ENCODE results near the gene R3HDM2. TPM values are rescaled to one million over a fixed set of nuclear protein-coding genes. Genes with fewer than 3 reads are reported as not detected.
"Not testable (repeated sequence)": the region's sequence is repeated elsewhere in the genome, so short reads cannot be mapped to it uniquely, and the experiment has no call there.

Gene R3HDM2
- total RNA-seq, 2 experiments from 2014 or later, result 25.8 to 47.2 TPM

GRCh38 chr12:57315681-57316080 lies 115.2 kb downstream of the R3HDM2 start:
- DNase-seq (ENCODE audit: low spot score), result no peak
- H3K9me3 ChIP-seq (ENCODE audit: low read length), result no peaks in the 10 kb centered on the region
- ChIA-PET CTCF (ENCODE audit: unreplicated experiment) (no interaction called here), POLR2A (interaction anchor here (0.6 kb wide), 1 partner anchor 46 kb away, joined by 6 read pairs; no protein-coding TSS in a partner anchor)
- no peak overlapping the region for H3K4me2 ChIP-seq (ENCODE audit: low read length)
- H3K79me2 ChIP-seq (ENCODE audit: insufficient read depth, low read depth, low read length), result no peaks in the 10 kb centered on the region
- no peaks in the 10 kb centered on the region for H3K36me3 ChIP-seq (ENCODE audit: insufficient read depth, low read length)
- no peak for TF ChIP-seq EZH2phosphoT487 (IDR thresholded peaks at IDR 0.05; ENCODE audit: borderline replicate concordance, low read depth, low read length)
- no peak for TF ChIP-seq CTCF (conservative IDR thresholded peaks at IDR 0.05; ENCODE audit: low read length)
- no peaks in the 10 kb centered on the region for H3K9me2 ChIP-seq (ENCODE audit: insufficient read depth, low read length)
- H3K27ac ChIP-seq (ENCODE audit: low read depth, low read length, poor library complexity, severe bottlenecking), result no peak overlapping the region
- H3K4me1 ChIP-seq (ENCODE audit: insufficient read depth, low read length, poor library complexity, severe bottlenecking), result no peaks in the 10 kb centered on the region
- no peak overlapping the region for H3K4me3 ChIP-seq (ENCODE audit: low read depth, low read length, poor library complexity, severe bottlenecking)
- H4K20me1 ChIP-seq (ENCODE audit: insufficient read depth, low read length), result no peaks in the 10 kb centered on the region
- intact Hi-C loops (cut with micrococcal nuclease; ENCODE audit: unreplicated experiment), result no loop called here
- no TSS peak for BruUV-seq (replicated peaks)
- H2AFZ ChIP-seq (ENCODE audit: low read length), result no peak overlapping the region

GRCh38 chr12:57312287-57312686 lies 118.6 kb downstream of the R3HDM2 start:
- intact Hi-C loops (cut with micrococcal nuclease; ENCODE audit: unreplicated experiment); BruUV-seq (replicated peaks); H4K20me1 ChIP-seq (ENCODE audit: insufficient read depth, low read length): not testable (repeated sequence)

GRCh38 chr12:57309420-57309819 lies 121.4 kb downstream of the R3HDM2 start:
- Histone ChIP-seq H3K4me2 (ENCODE audit: low read length) (no peak overlapping the region), H3K36me3 (ENCODE audit: insufficient read depth, low read length) (peaks cover 14% of the 10 kb centered on the region), H4K20me1 (ENCODE audit: insufficient read depth, low read length) (no peaks in the 10 kb centered on the region), H3K4me3 (ENCODE audit: low read depth, low read length, poor library complexity, severe bottlenecking) (no peak overlapping the region), H3K4me1 (ENCODE audit: insufficient read depth, low read length, poor library complexity, severe bottlenecking) (no peaks in the 10 kb centered on the region), H3K9me3 (ENCODE audit: low read length) (no peaks in the 10 kb centered on the region), H3K27ac (ENCODE audit: low read depth, low read length, poor library complexity, severe bottlenecking) (no peak overlapping the region), H3K9me2 (ENCODE audit: insufficient read depth, low read length) (no peaks in the 10 kb centered on the region), H2AFZ (ENCODE audit: low read length) (no peak overlapping the region), H3K79me2 (ENCODE audit: insufficient read depth, low read depth, low read length) (no peaks in the 10 kb centered on the region)
- intact Hi-C loops (cut with micrococcal nuclease; ENCODE audit: unreplicated experiment), result no loop called here
- BruUV-seq (replicated peaks), result no TSS peak
- CTCF ChIA-PET (ENCODE audit: unreplicated experiment), result interaction anchor here (0.6 to 1.0 kb wide), 2 partner anchors 143 to 146 kb away, joined by 3 to 4 read pairs; no protein-coding TSS in a partner anchor
- POLR2A ChIA-PET, result interaction anchor here (0.5 to 0.9 kb wide), 2 partner anchors 17 to 23 kb away, joined by 3 to 4 read pairs; no protein-coding TSS in a partner anchor
- no peak for DNase-seq (ENCODE audit: low spot score)
- TF ChIP-seq EZH2phosphoT487 (IDR thresholded peaks at IDR 0.05; ENCODE audit: borderline replicate concordance, low read depth, low read length), result no peak
- TF ChIP-seq CTCF (conservative IDR thresholded peaks at IDR 0.05; ENCODE audit: low read length), result no peak

More at GRCh38 chr12:57312287-57312686, 118.6 kb downstream of the R3HDM2 start:
- POLR2A ChIA-PET, result interaction anchor here (0.6 to 1.7 kb wide), 6 partner anchors 10 to 332 kb away, joined by 3 to 6 read pairs (median 3); no protein-coding TSS in a partner anchor
- CTCF ChIA-PET (ENCODE audit: unreplicated experiment); DNase-seq (ENCODE audit: low spot score); H3K9me2 ChIP-seq (ENCODE audit: insufficient read depth, low read length); H3K9me3 ChIP-seq (ENCODE audit: low read length); H3K27ac ChIP-seq (ENCODE audit: low read depth, low read length, poor library complexity, severe bottlenecking); H3K4me1 ChIP-seq (ENCODE audit: insufficient read depth, low read length, poor library complexity, severe bottlenecking); H3K4me3 ChIP-seq (ENCODE audit: low read depth, low read length, poor library complexity, severe bottlenecking); H2AFZ ChIP-seq (ENCODE audit: low read length); H3K79me2 ChIP-seq (ENCODE audit: insufficient read depth, low read depth, low read length); H3K36me3 ChIP-seq (ENCODE audit: insufficient read depth, low read length); H3K4me2 ChIP-seq (ENCODE audit: low read length): not testable (repeated sequence)
